GM19328 (cell line): ENCODE data around the gene TMBIM1.

Experiments used
- ATAC-seq: cut with Tn5 transposase; IDR thresholded peaks from one replicate; pipeline ENCODE4 v1.9.1; 2021; ENCODE audit warnings: mild to moderate bottlenecking, moderate library complexity; ENCODE audit not compliant: unreplicated experiment

TMBIM1 gene

GRCh38 chr2:218293715-218294429 is 1.6 kb upstream of the TMBIM1 start:
- no peak for ATAC-seq

DNA sequence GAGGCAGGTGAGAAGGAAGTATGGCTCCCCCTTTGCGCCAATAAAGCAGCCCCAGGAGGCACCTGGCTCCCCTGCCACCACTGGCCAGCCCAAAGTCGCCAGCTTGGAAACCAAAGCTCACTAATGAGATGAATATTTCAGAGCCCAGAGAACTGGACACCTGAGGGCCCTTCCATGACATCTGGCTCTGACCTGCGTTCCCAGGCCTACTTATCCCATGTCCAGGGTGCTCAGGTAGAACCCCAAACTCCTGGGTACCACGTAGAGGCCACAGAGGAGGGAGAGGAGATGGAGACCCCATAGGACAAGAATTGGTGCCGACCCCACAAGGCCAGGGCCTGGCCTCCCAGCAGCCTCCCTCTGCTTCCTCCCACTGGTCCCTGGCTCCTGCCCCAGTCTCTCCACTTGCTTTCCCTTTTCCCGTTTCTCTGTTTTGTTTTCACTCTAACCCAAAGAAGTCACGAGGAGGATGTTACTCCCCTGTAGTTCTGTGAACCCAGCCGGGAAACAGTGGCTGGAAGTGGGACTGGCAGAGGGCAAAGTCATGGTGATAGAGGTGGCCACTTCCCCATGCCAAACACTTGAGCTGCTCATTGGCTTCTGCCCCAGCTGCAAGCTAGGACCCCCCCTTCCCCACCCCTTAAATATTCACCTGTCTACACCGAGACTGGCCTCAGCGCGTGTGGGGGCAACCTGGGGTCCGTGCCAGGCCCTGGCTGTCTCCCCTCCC is 820 bp downstream of the TMBIM1 start:
- ATAC-seq, result no peak

GRCh38 chr2:218290316-218291261 is 1.7 kb downstream of the TMBIM1 start:
- ATAC-seq, result peak; percentile 38

- no peak for ATAC-seq
These were observed 2.5 kb downstream of the TMBIM1 start for GRCh38 chr2:218289639-218290315.

DNA sequence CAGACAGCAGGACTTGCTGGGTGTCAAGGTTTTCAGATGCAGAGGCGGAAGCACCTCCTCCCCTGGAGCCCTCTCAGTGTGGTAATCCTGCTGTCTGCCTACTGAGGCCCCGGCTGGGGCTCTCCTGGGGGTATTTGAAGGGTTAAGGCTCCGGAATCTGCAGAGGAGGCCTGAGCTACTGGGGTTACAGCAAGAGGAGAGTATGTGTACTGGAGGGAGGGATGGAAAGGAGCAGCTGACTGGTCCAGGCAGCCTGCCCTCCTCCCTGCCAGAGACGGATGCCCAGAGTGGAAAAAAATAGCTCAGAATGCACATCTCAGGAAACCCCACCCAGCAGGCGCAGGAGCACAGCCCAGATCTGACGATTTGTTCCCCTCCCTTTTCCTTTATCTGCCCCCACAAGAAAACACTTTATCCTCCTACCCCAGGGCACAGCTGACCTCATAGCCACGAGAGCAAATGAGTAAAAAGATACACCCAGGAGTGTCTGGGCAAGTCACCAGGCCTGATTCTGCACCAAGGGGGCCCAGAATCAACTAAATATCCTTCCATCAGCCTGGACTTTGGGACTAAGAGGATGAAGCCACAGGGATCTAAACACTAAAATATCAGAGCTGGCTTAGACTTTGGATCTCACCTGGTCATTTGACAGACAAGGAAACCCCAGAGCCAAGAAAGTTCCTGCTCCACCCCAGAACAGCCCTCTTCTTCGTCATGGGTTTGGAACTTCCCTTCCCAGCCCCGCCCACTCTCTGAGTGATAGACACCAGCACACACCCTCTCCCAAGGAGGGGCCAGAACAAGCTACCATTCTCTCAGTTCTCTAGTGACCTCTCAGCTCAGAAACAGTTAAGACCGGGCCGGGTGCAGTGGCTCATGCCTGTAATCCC is 5.5 kb downstream of the TMBIM1 start:
- ATAC-seq, result peak; percentile 53

GRCh38 chr2:218285604-218286003 is 6.7 kb downstream of the TMBIM1 start:
- ATAC-seq, result no peak

- ATAC-seq, result peak; percentile 36
These were observed 8.0 kb downstream of the TMBIM1 start for GRCh38 chr2:218284106-218284811.

- no peak for ATAC-seq
These were observed 9.9 kb downstream of the TMBIM1 start for GRCh38 chr2:218282173-218282991.

DNA sequence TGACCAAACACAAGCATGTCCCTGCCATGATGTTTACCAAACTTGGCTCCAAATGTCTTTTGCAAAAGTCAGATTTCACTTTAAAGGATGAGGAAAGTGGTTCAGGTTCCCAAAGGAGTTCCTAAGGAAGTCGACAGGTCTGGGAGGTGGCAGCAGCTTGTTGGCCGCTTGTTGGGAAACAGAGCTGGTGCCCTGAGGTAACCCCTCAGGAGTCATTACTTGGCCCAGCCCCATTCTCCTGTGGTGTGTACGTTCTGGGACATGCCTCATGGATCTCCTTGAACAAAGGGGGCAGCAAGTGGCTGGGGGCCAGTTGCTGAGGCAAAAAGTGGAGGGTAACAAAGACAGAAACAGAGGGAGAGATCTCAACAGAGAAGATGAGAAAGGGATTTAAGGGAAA is 10.9 kb downstream of the TMBIM1 start:
- no peak for ATAC-seq

DNA sequence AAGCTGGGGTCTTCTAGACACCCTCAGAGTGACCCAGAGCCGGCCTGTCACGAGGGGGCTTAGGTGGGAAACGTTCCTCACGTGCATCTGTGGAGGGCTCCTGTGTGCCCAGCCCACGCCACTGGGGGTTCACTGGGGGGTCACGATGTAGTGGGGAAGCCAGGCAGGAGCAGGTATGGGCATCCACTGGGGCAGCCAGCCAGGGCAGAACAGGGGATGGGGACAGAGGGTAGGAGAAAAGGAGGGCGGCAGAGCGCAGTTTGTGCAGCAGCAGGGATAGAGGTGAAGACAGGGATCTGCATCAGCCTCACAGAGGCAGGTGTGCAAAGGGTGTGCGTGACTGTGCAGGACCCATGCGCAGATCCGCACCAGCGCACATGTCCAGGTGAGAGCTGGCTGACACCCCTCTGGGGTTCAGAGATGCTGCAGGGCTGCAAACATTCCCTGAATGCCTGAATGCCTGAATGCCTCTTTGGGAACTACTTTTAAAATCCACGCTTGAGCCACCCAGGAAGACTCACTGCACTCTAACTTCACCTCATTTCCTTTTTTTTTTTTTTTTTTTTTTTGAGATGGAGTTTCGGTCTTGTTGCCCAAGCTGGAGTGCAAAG is 11.9 kb downstream of the TMBIM1 start:
- no peak for ATAC-seq

GRCh38 chr2:218278531-218279360 is 13.6 kb downstream of the TMBIM1 start:
- no peak for ATAC-seq

GRCh38 chr2:218277921-218278320 is 14.4 kb downstream of the TMBIM1 start:
- ATAC-seq, result no peak

DNA sequence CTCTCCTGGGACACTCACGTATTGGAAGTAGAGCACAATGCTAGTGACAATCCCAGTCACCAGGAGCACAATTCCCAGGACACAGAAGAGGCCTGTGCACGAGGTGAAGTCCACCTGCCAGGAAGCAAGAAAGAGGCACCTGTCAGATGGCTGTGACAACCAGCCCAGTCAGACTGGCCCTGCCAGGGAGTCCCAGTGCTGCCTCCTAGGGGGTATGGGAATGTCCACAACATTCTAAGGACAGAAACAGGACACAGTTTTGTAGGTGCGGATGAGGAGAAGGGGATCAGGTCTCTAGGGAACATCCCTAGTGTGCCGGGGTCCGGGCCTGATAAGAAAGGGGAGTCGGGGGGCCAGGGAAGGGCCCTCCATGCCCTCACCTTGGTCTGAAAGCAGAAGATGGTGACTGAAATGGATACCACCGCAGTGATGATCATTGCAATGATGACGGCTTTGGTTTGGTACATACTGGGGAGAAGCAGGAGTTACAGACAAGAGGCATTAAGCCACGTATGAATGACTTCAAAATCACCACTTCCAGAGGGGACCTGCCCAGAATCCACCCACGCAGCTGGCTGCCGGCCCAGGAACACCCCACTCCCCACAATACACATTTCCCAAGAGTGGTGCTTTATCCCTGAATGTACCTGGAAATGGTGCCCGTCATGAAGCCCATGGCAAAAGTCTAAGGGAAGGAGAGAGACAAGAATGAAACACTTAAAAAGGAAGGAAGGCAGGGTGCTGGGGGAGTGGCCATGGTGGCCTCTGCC is 15.1 kb downstream of the TMBIM1 start:
- no peak for ATAC-seq

GRCh38 chr2:218275371-218276072 is 16.8 kb downstream of the TMBIM1 start:
- no peak for ATAC-seq

DNA sequence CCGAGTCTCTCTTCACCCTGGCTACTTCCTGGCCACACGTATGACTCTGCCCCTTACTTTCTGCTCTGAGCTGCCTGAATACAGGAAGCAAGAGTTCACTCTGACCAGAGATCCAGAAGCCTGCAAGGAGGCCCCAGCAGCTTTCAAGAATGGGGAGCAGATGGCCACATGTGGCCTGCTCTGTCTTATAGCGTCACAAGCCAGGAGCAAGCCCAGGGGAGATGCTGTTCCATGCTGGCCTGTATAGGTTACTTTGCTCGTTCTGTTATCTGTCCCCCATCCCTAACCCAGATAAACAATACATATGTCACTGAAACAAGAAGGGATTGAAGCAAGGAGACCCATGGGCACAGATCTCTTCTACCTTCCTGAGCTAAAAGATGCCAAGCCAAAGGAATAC is 17.7 kb downstream of the TMBIM1 start:
- ATAC-seq, result no peak

DNA sequence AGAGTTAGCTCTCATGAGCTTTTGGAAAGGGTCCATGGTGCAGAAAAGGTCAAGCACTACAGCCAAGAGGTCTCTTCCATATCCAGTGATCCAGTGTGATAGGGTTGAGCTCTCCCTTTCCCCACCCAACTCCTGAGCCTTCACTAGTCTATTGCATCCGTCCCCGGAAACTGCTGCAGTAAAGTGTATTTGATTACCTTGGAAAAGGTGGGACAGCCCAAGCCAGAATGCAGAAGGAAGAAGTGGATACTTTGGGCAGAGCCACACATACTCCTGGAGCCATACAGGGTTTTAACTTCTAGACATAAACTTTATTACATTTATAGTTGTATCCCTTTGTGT is 18.4 kb downstream of the TMBIM1 start:
- no peak for ATAC-seq
